ENCODE measurements around the gene TWNK. TPM values are rescaled to one million over a fixed set of nuclear protein-coding genes. Genes with fewer than 3 reads are reported as not detected.

The TWNK gene
- total and polyA plus RNA-seq, 9 of the 15 experiments (the other 6 are each of a cell fraction or from before 2014, with no cell fraction given): 11.6 to 34.7 (median 17.4) TPM

DNA sequence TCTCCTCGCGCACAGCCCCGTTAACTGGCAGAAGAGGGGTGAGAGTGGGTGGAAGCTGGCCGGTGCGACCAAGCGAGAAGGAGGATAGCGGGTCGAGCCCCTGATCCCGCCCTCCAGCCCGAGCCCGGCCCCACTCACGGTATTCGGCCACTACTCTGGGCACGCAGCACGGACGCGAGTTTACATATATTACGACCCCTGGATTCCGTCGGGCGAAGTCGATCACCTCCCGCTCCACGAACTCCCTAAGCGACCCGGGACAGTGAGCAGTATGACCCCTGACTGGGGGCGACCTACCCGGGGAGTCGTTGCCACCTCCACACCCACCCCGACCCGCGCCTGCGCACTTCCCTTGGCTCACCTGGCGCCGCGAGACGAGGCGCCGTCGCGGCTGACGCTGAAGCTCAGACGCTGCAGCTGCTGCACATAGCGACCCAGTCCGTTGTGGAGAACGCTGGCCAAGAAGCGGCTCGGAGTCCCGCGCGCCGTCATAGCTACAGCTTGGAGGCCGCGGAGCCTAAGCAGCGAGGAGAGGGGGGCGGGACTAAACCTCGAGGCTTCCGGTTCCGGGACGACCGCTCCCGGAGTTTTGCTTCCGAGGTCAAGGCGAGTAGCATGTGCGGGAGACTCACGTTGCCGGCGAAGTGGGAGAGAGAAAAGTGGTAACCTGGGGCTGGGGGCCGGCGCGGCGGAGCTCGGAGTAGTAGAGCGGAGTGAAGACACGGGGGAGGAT lies at the start of gene TWNK, which contains the start of gene MRPL43 (continued):
- TF ChIP-seq, protein P1, sequence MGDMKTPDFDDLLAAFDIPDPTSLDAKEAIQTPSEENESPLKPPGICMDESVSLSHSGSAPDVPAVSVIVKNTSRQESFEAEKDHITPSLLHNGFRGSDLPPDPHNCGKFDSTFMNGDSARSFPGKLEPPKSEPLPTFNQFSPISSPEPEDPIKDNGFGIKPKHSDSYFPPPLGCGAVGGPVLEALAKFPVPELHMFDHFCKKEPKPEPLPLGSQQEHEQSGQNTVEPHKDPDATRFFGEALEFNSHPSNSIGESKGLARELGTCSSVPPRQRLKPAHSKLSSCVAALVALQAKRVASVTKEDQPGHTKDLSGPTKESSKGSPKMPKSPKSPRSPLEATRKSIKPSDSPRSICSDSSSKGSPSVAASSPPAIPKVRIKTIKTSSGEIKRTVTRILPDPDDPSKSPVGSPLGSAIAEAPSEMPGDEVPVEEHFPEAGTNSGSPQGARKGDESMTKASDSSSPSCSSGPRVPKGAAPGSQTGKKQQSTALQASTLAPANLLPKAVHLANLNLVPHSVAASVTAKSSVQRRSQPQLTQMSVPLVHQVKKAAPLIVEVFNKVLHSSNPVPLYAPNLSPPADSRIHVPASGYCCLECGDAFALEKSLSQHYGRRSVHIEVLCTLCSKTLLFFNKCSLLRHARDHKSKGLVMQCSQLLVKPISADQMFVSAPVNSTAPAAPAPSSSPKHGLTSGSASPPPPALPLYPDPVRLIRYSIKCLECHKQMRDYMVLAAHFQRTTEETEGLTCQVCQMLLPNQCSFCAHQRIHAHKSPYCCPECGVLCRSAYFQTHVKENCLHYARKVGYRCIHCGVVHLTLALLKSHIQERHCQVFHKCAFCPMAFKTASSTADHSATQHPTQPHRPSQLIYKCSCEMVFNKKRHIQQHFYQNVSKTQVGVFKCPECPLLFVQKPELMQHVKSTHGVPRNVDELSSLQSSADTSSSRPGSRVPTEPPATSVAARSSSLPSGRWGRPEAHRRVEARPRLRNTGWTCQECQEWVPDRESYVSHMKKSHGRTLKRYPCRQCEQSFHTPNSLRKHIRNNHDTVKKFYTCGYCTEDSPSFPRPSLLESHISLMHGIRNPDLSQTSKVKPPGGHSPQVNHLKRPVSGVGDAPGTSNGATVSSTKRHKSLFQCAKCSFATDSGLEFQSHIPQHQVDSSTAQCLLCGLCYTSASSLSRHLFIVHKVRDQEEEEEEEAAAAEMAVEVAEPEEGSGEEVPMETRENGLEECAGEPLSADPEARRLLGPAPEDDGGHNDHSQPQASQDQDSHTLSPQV (IDR thresholded peaks at IDR 0.05): no peak
- TF ChIP-seq FOXP1 (CRISPR knock-in tag; IDR thresholded peaks at IDR 0.05) (no peak), FOXA3 (CRISPR knock-in tag; conservative IDR thresholded peaks at IDR 0.05 in 1 of 2, IDR thresholded peaks at IDR 0.05 in 1 of 2) (no peak), ZNF174 (CRISPR knock-in tag; IDR thresholded peaks at IDR 0.05) (no peak), XRCC5 (IDR thresholded peaks at IDR 0.05; ENCODE audit: low read depth, low read length) (no peak), SIRT6 (IDR thresholded peaks at IDR 0.05; ENCODE audit: low read depth, low read length) (no peak), PHF20 (IDR thresholded peaks at IDR 0.05; ENCODE audit: partially characterized antibody) (peak; percentile 91), SAP30 (IDR thresholded peaks at IDR 0.05; ENCODE audit: borderline replicate concordance, insufficient read depth, low read depth, low read length, poor library complexity, severe bottlenecking) (peak; percentile 97)
- TF ChIP-seq, protein P2, sequence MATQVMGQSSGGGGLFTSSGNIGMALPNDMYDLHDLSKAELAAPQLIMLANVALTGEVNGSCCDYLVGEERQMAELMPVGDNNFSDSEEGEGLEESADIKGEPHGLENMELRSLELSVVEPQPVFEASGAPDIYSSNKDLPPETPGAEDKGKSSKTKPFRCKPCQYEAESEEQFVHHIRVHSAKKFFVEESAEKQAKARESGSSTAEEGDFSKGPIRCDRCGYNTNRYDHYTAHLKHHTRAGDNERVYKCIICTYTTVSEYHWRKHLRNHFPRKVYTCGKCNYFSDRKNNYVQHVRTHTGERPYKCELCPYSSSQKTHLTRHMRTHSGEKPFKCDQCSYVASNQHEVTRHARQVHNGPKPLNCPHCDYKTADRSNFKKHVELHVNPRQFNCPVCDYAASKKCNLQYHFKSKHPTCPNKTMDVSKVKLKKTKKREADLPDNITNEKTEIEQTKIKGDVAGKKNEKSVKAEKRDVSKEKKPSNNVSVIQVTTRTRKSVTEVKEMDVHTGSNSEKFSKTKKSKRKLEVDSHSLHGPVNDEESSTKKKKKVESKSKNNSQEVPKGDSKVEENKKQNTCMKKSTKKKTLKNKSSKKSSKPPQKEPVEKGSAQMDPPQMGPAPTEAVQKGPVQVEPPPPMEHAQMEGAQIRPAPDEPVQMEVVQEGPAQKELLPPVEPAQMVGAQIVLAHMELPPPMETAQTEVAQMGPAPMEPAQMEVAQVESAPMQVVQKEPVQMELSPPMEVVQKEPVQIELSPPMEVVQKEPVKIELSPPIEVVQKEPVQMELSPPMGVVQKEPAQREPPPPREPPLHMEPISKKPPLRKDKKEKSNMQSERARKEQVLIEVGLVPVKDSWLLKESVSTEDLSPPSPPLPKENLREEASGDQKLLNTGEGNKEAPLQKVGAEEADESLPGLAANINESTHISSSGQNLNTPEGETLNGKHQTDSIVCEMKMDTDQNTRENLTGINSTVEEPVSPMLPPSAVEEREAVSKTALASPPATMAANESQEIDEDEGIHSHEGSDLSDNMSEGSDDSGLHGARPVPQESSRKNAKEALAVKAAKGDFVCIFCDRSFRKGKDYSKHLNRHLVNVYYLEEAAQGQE (IDR thresholded peaks at IDR 0.05; ENCODE audit: borderline replicate concordance): no peak
- TF ChIP-seq, protein P2 (CRISPR knock-in tag; IDR thresholded peaks at IDR 0.05; ENCODE audit: low read depth): no peak
- TF ChIP-seq, protein P3, sequence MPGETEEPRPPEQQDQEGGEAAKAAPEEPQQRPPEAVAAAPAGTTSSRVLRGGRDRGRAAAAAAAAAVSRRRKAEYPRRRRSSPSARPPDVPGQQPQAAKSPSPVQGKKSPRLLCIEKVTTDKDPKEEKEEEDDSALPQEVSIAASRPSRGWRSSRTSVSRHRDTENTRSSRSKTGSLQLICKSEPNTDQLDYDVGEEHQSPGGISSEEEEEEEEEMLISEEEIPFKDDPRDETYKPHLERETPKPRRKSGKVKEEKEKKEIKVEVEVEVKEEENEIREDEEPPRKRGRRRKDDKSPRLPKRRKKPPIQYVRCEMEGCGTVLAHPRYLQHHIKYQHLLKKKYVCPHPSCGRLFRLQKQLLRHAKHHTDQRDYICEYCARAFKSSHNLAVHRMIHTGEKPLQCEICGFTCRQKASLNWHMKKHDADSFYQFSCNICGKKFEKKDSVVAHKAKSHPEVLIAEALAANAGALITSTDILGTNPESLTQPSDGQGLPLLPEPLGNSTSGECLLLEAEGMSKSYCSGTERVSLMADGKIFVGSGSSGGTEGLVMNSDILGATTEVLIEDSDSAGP (CRISPR knock-in tag; IDR thresholded peaks at IDR 0.05): no peak

Data from K562 (cell line).